GM12878 (cell line): ENCODE results near the gene ARHGAP15. TPM values are rescaled to one million over a fixed set of nuclear protein-coding genes. Genes with fewer than 3 reads are reported as not detected.

Experiments
- ATAC-seq: fragments of 200-7000 bp; cut with Tn5 transposase; 3 replicates; pipeline ENCODE4 v1.9.1; 2020; ENCODE audit warnings: mild to moderate bottlenecking, moderate library complexity
- BruUV-seq: library from RNA; stranded (reverse); fragments of 400-500 nt; replicated peaks from 2 replicates; lab custom pipeline; 2021; lab: Mats Ljungman, UMichigan
- CTCF ChIA-PET: fragments of 300-600 bp; sonication (Branson Sonifier 250); formaldehyde crosslinking; extraction: SDS; loops from one replicate; lab custom pipeline; 2021; ENCODE audit warnings: inconsistent platforms; lab: Yijun Ruan, JAX
- POLR2A ChIA-PET: fragments of 350-600 bp; formaldehyde crosslinking; extraction: SDS; loops from one replicate; lab custom pipeline; 2021; ENCODE audit warnings: inconsistent platforms; lab: Charles Lee
- RAD21 ChIA-PET: fragments of 300-600 bp; sonication (Branson Sonifier 250); formaldehyde crosslinking; loops from one replicate; lab custom pipeline; 2023; ENCODE audit warnings: antibody characterized with exemption; ENCODE audit not compliant: unreplicated experiment; lab: Charles Lee
- SMC1A ChIA-PET: fragments of 300-600 bp; sonication (Branson Sonifier 250); formaldehyde crosslinking; loops from one replicate; lab custom pipeline; 2023; ENCODE audit not compliant: unreplicated experiment, uncharacterized antibody; lab: Charles Lee
- DNase-seq: peaks from one replicate; pipeline ENCODE4 v3.0.0-alpha.2; 2011; ENCODE audit warnings: low read depth, low spot score
- FAIRE-seq: peaks from 3 replicates; lab custom pipeline; 2011; peaks lifted over from hg19 to GRCh38; lab: Jason Lieb, UNC
- H2AFZ ChIP-seq: 2 replicates; pipeline ENCODE4 v1.6.0; 2011; ENCODE audit warnings: low read depth, low read length, control low read depth; ENCODE audit not compliant: control insufficient read depth
- H3K27ac ChIP-seq: 2 replicates; pipeline ENCODE4 v1.5.1; 2011; ENCODE audit warnings: control low read depth; ENCODE audit not compliant: control insufficient read depth, insufficient read depth
- H3K27me3 ChIP-seq, 2 experiments: replicated peaks in 1 of 2; 2 replicates each; pipeline versions ENCODE4 v1.6.0 to v1.6.1; 2011; ENCODE audit warnings: low read length in 1 of 2; ENCODE audit not compliant: control insufficient read depth in 2 of 2, insufficient read depth in 2 of 2
- H3K36me3 ChIP-seq, 2 experiments: 2 replicates each; pipeline ENCODE4 v1.5.1; 2011; ENCODE audit warnings: low read length in 1 of 2; ENCODE audit not compliant: control insufficient read depth in 2 of 2, insufficient read depth in 2 of 2
- H3K4me1 ChIP-seq: 2 replicates; pipeline ENCODE4 v1.6.1; 2011; ENCODE audit warnings: mild to moderate bottlenecking, low read length, moderate library complexity, mixed read lengths; ENCODE audit not compliant: control insufficient read depth, insufficient read depth
- H3K4me2 ChIP-seq: 2 replicates; pipeline ENCODE4 v1.6.0; 2011; ENCODE audit warnings: control low read depth; ENCODE audit not compliant: control insufficient read depth, insufficient read depth
- H3K4me3 ChIP-seq: fragments of 200-600 bp; sonication (generic); 2 replicates; pipeline ENCODE4 v1.5.1; 2016
- H3K79me2 ChIP-seq: 2 replicates; pipeline ENCODE4 v1.6.0; 2011; ENCODE audit warnings: low read length; ENCODE audit not compliant: control insufficient read depth, insufficient read depth
- H3K9ac ChIP-seq: 2 replicates; pipeline ENCODE4 v1.8.0; 2011; ENCODE audit warnings: low read length, control low read depth, mixed read lengths; ENCODE audit not compliant: control insufficient read depth, insufficient read depth
- H3K9me3 ChIP-seq: replicated peaks from 3 replicates; pipeline ENCODE4 v1.5.1; 2011; ENCODE audit warnings: mild to moderate bottlenecking, low read length; ENCODE audit not compliant: control insufficient read depth, insufficient read depth
- H4K20me1 ChIP-seq: 2 replicates; pipeline ENCODE4 v1.6.0; 2011; ENCODE audit not compliant: control insufficient read depth, insufficient read depth
- ATF3 ChIP-seq: IDR thresholded peaks from 2 replicates; pipeline ENCODE4 v1.6.1; 2011; ENCODE audit warnings: low read depth, mild to moderate bottlenecking, low read length, moderate library complexity, borderline replicate concordance; ENCODE audit errors: extremely low read depth
- CEBPB ChIP-seq, 2 experiments: fragments of 150-350 bp in 1 of 2; IDR thresholded peaks; 2 replicates each; pipeline ENCODE4 v1.6.1; 2012 to 2014; ENCODE audit warnings: low read depth in 2 of 2, low read length in 2 of 2, borderline replicate concordance in 1 of 2, inconsistent platforms in 1 of 2
- E2F4 ChIP-seq: IDR thresholded peaks from 2 replicates; pipeline ENCODE4 v1.6.1; 2012; ENCODE audit warnings: low read depth, low read length, improper control_type of control experiment
- E4F1 ChIP-seq: fragments of 450-650 bp; IDR thresholded peaks from 2 replicates; pipeline ENCODE4 v1.6.1; 2018; ENCODE audit warnings: borderline replicate concordance, mild to moderate bottlenecking; ENCODE audit not compliant: partially characterized antibody
- EGR1 ChIP-seq, 2 experiments: IDR thresholded peaks; 1 replicate in 1 of 2; 2 replicates in 1 of 2; pipeline ENCODE4 v1.6.1; 2011 to 2012; ENCODE audit warnings: low read depth in 2 of 2, low read length in 2 of 2, borderline replicate concordance in 1 of 2, mild to moderate bottlenecking in 1 of 2, moderate library complexity in 1 of 2
- GABPA ChIP-seq: IDR thresholded peaks from 2 replicates; pipeline ENCODE4 v1.6.1; 2014; ENCODE audit warnings: antibody characterized with exemption, low read depth, mild to moderate bottlenecking, inconsistent platforms
- HDAC2 ChIP-seq: fragments of 200-600 bp; sonication (generic); IDR thresholded peaks from 2 replicates; pipeline ENCODE4 v1.6.1; 2017
- MXI1 ChIP-seq: fragments of 150-350 bp; IDR thresholded peaks from 2 replicates; pipeline ENCODE4 v1.6.1; 2011; ENCODE audit warnings: low read depth, mild to moderate bottlenecking, inconsistent platforms, low read length, improper control_type of control experiment
- POU2F2 ChIP-seq: IDR thresholded peaks from 3 replicates; pipeline ENCODE4 v1.6.1; 2011; ENCODE audit warnings: low read depth, mild to moderate bottlenecking, low read length, borderline replicate concordance
- RBBP5 ChIP-seq: fragments of 200-600 bp; sonication (generic); conservative IDR thresholded peaks from 2 replicates; pipeline ENCODE4 v1.6.1; 2016
- SMAD1 ChIP-seq: fragments of 450-650 bp; IDR thresholded peaks from 2 replicates; pipeline ENCODE4 v1.6.1; 2018; ENCODE audit warnings: mild to moderate bottlenecking, low read depth; ENCODE audit not compliant: partially characterized antibody
- SREBF2 ChIP-seq: IDR thresholded peaks from 2 replicates; pipeline ENCODE4 v1.6.1; 2012; ENCODE audit warnings: mild to moderate bottlenecking, low read length
- ZNF384 ChIP-seq: IDR thresholded peaks from 2 replicates; pipeline ENCODE4 v1.6.1; 2012; ENCODE audit warnings: low read depth, mild to moderate bottlenecking, low read length, improper control_type of control experiment, borderline replicate concordance
- WGBS: methylation state at CpG from one replicate; pipeline ENCODE4 v1.1.6; 2016; ENCODE audit warnings: low lambda C conversion rate; ENCODE audit not compliant: insufficient replicate concordance, insufficient coverage; ENCODE audit errors: missing lambda C conversion rate; 5-methylcytosine and 5-hydroxymethylcytosine counted together
- in situ Hi-C: fragments of 300-500 bp; cut with MboI; formaldehyde crosslinking; loops from 9 replicates; pipeline ENCODE4 v1.14.3; 2018; ENCODE audit warnings: mixed read lengths
- intact Hi-C: fragments of 100-400 bp; cut with micrococcal nuclease; formaldehyde crosslinking; loops from one replicate; pipeline ENCODE4 v1.14.2; 2022; ENCODE audit not compliant: unreplicated experiment
- polyA plus RNA-seq, 11 experiments: library from polyadenylated mRNA; depleted of rRNA in 4 of 11; unstranded in 6 of 11; stranded (reverse) in 5 of 11; fragments of >200 nt; fragmentation: Nextera tagmentation in 4 of 11; fragmentation: Illumina TruSeq in 1 of 11; extraction: Ambion mirVana in 4 of 11; extraction: Trizol in 1 of 11; gene quantifications; 1 replicate in 1 of 11; 2 replicates in 10 of 11; pipeline versions ENCODE4 v1.2.1 to v1.2.3, GENCODE V29; 2011 to 2016; ENCODE audit warnings: inconsistent platforms in 2 of 11, missing spikeins in 2 of 11, low read depth in 1 of 11
- total RNA-seq, 4 experiments: library from RNA; depleted of rRNA in 3 of 4; stranded (reverse); fragments of >200 nt in 3 of 4; fragmentation: Illumina TruSeq in 1 of 4; extraction: Trizol in 1 of 4; gene quantifications; 2 replicates each; pipeline versions ENCODE4 v1.2.1 to v1.2.3, GENCODE V29; 2013 to 2021

The ARHGAP15 gene
- total and polyA plus RNA-seq, 10 of the 15 experiments (the other 5 are each of a cell fraction or from before 2014, with no cell fraction given) = 38.0 to 92.6 (median 66.7) TPM

- TF ChIP-seq MXI1 (no peak), HDAC2 (no peak)
These were observed 402.8 kb downstream of the ARHGAP15 start (continued) for GRCh38 chr2:143532061-143532460.

- ChIA-PET SMC1A (no interaction called here), POLR2A (no interaction called here), CTCF (no interaction called here)
- Histone ChIP-seq H3K27me3 (no peaks in the 10 kb centered on the region), H3K4me3 (no peak overlapping the region), H3K27ac (no peak overlapping the region), H3K4me2 (no peak overlapping the region)
- DNase-seq = no peak
- BruUV-seq = no TSS peak
- in situ Hi-C loops = no loop called here
- TF ChIP-seq POU2F2 = no peak
- no peak for TF ChIP-seq ZNF384
- no peak for TF ChIP-seq E2F4
- TF ChIP-seq MXI1 = no peak
- no peak for TF ChIP-seq SMAD1
- no peak for TF ChIP-seq GABPA
- no peak for TF ChIP-seq RBBP5
- no peak for TF ChIP-seq ATF3
- TF ChIP-seq EGR1 (IDR thresholded peaks at IDR 0.05; ENCODE audit: borderline replicate concordance in 1 of 2, low read depth in 2 of 2, low read length in 2 of 2) = no peak
- no peak for TF ChIP-seq SREBF2
- TF ChIP-seq CEBPB (IDR thresholded peaks at IDR 0.05; ENCODE audit: borderline replicate concordance in 1 of 2, low read depth in 2 of 2, low read length in 2 of 2) = no peak
- no peak for TF ChIP-seq E4F1
- TF ChIP-seq, all 136 proteins: peak for 0
- RAD21 ChIA-PET = interaction anchor here (0.6 kb wide), 1 partner anchor 1317 kb away, joined by 3 read pairs; no protein-coding TSS in a partner anchor
- no peaks in the 10 kb centered on the region; a peak in 1 of 4 replicates for H3K36me3 ChIP-seq
- H3K9me3 ChIP-seq = no peaks in the 10 kb centered on the region
- FAIRE-seq (no peak), ATAC-seq (no peak)
- H3K9ac ChIP-seq = no peak overlapping the region
- H2AFZ ChIP-seq = no peak overlapping the region
- intact Hi-C loops = no loop called here
- H3K4me1 ChIP-seq = no peaks in the 10 kb centered on the region
- H4K20me1 ChIP-seq = no peaks in the 10 kb centered on the region
- H3K79me2 ChIP-seq = no peaks in the 10 kb centered on the region
- 85% methylated on average over 4 of the region's 4 CpGs for WGBS
These were observed 404.6 kb downstream of the ARHGAP15 start for GRCh38 chr2:143533846-143534245.
